Endothelial cell of umbilical vein (primary cell): ENCODE results near the gene CDX4. TPM values are rescaled to one million over a fixed set of nuclear protein-coding genes. Genes with fewer than 3 reads are reported as not detected.

ENCODE experiments used
- BruUV-seq: library from RNA; stranded (reverse); fragments of 400-500 nt; replicated peaks from 2 replicates; lab custom pipeline; 2021; lab: Mats Ljungman, UMichigan
- CTCF ChIA-PET: fragments of 300-600, 350-600 bp; sonication (Branson Sonifier 250); formaldehyde crosslinking; loops from one replicate; lab custom pipeline; 2021; ENCODE audit warnings: antibody characterized with exemption, inconsistent platforms; lab: Charles Lee
- POLR2A ChIA-PET: fragments of 300-600, 350-600 bp; sonication (Branson Sonifier 250); formaldehyde crosslinking; loops from one replicate; lab custom pipeline; 2021; ENCODE audit warnings: antibody characterized with exemption, inconsistent platforms; lab: Charles Lee
- DNase-seq: peaks from one replicate; pipeline ENCODE4 v3.0.0-alpha.2; 2011; ENCODE audit warnings: low read depth, low spot score
- FAIRE-seq: peaks from 2 replicates; lab custom pipeline; 2011; peaks lifted over from hg19 to GRCh38; lab: Jason Lieb, UNC
- H2AFZ ChIP-seq: 2 replicates; pipeline ENCODE4 v1.6.0; 2012; ENCODE audit warnings: low read depth, low read length, control low read depth, inconsistent platforms
- H3K27ac ChIP-seq: 2 replicates; pipeline ENCODE4 v1.5.1; 2011; ENCODE audit warnings: low read depth, mild to moderate bottlenecking, control low read depth, low read length, moderate library complexity; ENCODE audit not compliant: insufficient read depth
- H3K27me3 ChIP-seq, 2 experiments: 2 replicates each; pipeline versions ENCODE4 v1.6.0 to v1.6.1; 2011; ENCODE audit warnings: low read length in 2 of 2, mixed read lengths in 1 of 2; ENCODE audit not compliant: control insufficient read depth in 2 of 2, insufficient read depth in 2 of 2
- H3K36me3 ChIP-seq, 2 experiments: 2 replicates in 1 of 2; 3 replicates in 1 of 2; pipeline ENCODE4 v1.5.1; 2011; ENCODE audit warnings: low read length in 2 of 2, mild to moderate bottlenecking in 1 of 2, moderate library complexity in 1 of 2; ENCODE audit not compliant: control insufficient read depth in 2 of 2, insufficient read depth in 2 of 2; ENCODE audit errors: extremely low read depth in 1 of 2
- H3K4me1 ChIP-seq: 3 replicates; pipeline ENCODE4 v1.5.1; 2011; ENCODE audit warnings: mild to moderate bottlenecking, low read length; ENCODE audit not compliant: control insufficient read depth, insufficient read depth; ENCODE audit errors: extremely low read depth
- H3K4me2 ChIP-seq: 2 replicates; pipeline ENCODE4 v1.6.1; 2011; ENCODE audit warnings: low read length, control low read depth, mixed read lengths; ENCODE audit not compliant: insufficient read depth
- H3K4me3 ChIP-seq, 3 experiments: fragments of 200-600 bp in 1 of 3; sonication (generic), shearing (Covaris generic) in 1 of 3; replicated peaks in 1 of 3; 2 replicates each; pipeline ENCODE4 v1.5.1; 2011 to 2016; ENCODE audit warnings: control low read depth in 3 of 3, low read length in 3 of 3, mild to moderate bottlenecking in 2 of 3, inconsistent platforms in 1 of 3, low read depth in 1 of 3, moderate library complexity in 1 of 3; ENCODE audit not compliant: insufficient read depth in 1 of 3
- H3K79me2 ChIP-seq: 2 replicates; pipeline ENCODE4 v1.6.0; 2012; ENCODE audit warnings: low read length, inconsistent platforms; ENCODE audit not compliant: control insufficient read depth, insufficient read depth
- H3K9ac ChIP-seq: replicated peaks from 2 replicates; pipeline ENCODE3; 2011; ENCODE audit warnings: low read length, control low read depth; ENCODE audit not compliant: insufficient read depth; ENCODE audit errors: extremely low read depth
- H3K9me1 ChIP-seq: replicated peaks from 3 replicates; pipeline ENCODE4 v1.6.0; 2011; ENCODE audit warnings: mild to moderate bottlenecking, low read length; ENCODE audit not compliant: control insufficient read depth, insufficient read depth; ENCODE audit errors: extremely low read depth
- H3K9me3 ChIP-seq: replicated peaks from 2 replicates; pipeline ENCODE4 v1.5.1; 2012; ENCODE audit warnings: low read length, inconsistent platforms; ENCODE audit not compliant: control insufficient read depth, insufficient read depth
- H4K20me1 ChIP-seq: replicated peaks from 2 replicates; pipeline ENCODE3; 2011; ENCODE audit warnings: mild to moderate bottlenecking, low read length; ENCODE audit not compliant: control insufficient read depth, insufficient read depth; ENCODE audit errors: extremely low read depth
- EZH2 ChIP-seq: IDR thresholded peaks from 2 replicates; pipeline ENCODE4 v1.6.1; 2012; ENCODE audit warnings: borderline replicate concordance, low read depth, mild to moderate bottlenecking, moderate library complexity, low read length, inconsistent platforms; ENCODE audit not compliant: severe bottlenecking
- FOS ChIP-seq: IDR thresholded peaks from 2 replicates; pipeline ENCODE4 v1.6.1; 2011; ENCODE audit warnings: mild to moderate bottlenecking, low read length, moderate library complexity, borderline replicate concordance; ENCODE audit not compliant: insufficient read depth
- GATA2 ChIP-seq: IDR thresholded peaks from 2 replicates; pipeline ENCODE4 v1.7.0; 2011; ENCODE audit warnings: low read depth, mild to moderate bottlenecking, moderate library complexity, mixed read lengths, low read length; ENCODE audit not compliant: insufficient read length, insufficient read depth
- JUN ChIP-seq: IDR thresholded peaks from 2 replicates; pipeline ENCODE4 v1.6.1; 2011; ENCODE audit warnings: borderline replicate concordance, low read depth; ENCODE audit not compliant: insufficient read length, insufficient read depth
- MYC ChIP-seq: IDR thresholded peaks from one replicate; pipeline ENCODE4 v1.6.1; 2011; ENCODE audit warnings: mild to moderate bottlenecking, low read depth, low read length
- POLR2A ChIP-seq: IDR thresholded peaks from 2 replicates; pipeline ENCODE4 v1.6.1; 2012; ENCODE audit warnings: low read depth, mild to moderate bottlenecking, control low read depth, low read length
- POLR2AphosphoS5 ChIP-seq: IDR thresholded peaks from 2 replicates; pipeline ENCODE4 v1.6.1; 2012; ENCODE audit warnings: low read depth, mild to moderate bottlenecking, control low read depth, low read length, moderate library complexity; ENCODE audit not compliant: insufficient read depth
- dilution Hi-C: fragments of 300-500 bp; cut with MboI; formaldehyde crosslinking; loops from one replicate; pipeline ENCODE4 v1.15.0; 2019; ENCODE audit warnings: low sequenced_read_pairs; ENCODE audit not compliant: extremely low pct_ligation_motif_present
- intact Hi-C: fragments of 100-400 bp; cut with micrococcal nuclease; formaldehyde crosslinking; loops from one replicate; pipeline ENCODE4 v1.10.0; 2022
- polyA plus RNA-seq, 4 experiments: library from polyadenylated mRNA; depleted of rRNA in 3 of 4; stranded (reverse) in 3 of 4; unstranded in 1 of 4; fragments of >200 nt; gene quantifications; 2 replicates each; pipeline versions ENCODE4 v1.2.1 to v1.2.3, GENCODE V29; 2011 to 2012; ENCODE audit warnings: missing spikeins in 1 of 4
- total RNA-seq: library from RNA; stranded (reverse); gene quantifications from 2 replicates; pipeline ENCODE4 v1.2.3, GENCODE V29; 2021
- TF ChIP-seq, protein P1 (sequence below): IDR thresholded peaks from 2 replicates; pipeline ENCODE4 v1.6.1; 2011; ENCODE audit not compliant: insufficient read depth, insufficient read length
- TF ChIP-seq, protein P2 (sequence below), 2 donors: IDR thresholded peaks; 1 replicate in 1 of 2; 2 replicates in 1 of 2; pipeline ENCODE4 v1.5.1; 2011; ENCODE audit warnings: low read length in 2 of 2, mild to moderate bottlenecking in 2 of 2, moderate library complexity in 2 of 2, control low read depth in 1 of 2, inconsistent platforms in 1 of 2, low read depth in 1 of 2; ENCODE audit not compliant: insufficient read depth in 1 of 2; ENCODE audit errors: extremely low read depth in 1 of 2

The CDX4 gene
- total and polyA plus RNA-seq, 2 donors (not counting 3 experiments of a cell fraction or from before 2014, with no cell fraction given): not detected

DNA sequence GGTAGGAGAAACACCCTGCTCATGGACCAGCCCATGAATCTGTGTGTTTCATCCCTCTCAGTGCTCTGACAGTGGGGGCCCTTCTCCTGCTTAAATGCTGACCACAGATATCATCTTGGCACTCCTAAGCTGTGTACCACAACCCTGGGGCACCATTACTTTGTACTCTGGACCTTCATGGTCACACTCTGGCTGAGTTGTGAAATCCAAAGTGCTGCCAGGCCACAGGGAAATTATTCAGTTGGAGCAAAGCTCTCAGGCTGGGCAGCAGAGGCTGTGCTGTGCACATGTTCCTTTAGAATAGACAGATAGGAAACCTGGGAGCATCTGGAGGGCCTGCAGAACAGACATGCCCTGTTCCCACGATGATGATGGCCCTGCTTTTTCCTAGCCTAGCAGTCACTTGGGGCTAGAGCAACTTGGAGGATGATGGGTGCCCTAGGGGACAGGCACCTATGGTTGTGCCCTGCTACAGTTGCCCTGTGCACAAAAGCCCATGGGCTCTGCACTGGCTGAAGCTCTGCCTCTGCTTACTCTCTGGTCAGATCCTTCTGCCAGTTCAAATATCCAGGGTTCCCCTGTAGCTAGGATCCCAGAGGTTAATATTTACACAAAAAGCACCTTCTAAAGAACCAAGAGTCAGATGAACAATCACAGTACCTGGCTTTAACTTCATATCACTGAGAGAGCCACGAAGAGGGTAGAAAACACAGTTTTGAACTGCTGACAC is 48.5 kb upstream of the CDX4 start:
- H2AFZ ChIP-seq: no peak overlapping the region
- POLR2A ChIA-PET: no interaction called here
- DNase-seq: no peak
- CTCF ChIA-PET: no interaction called here
- no peaks in the 10 kb centered on the region for H4K20me1 ChIP-seq
- no peaks in the 10 kb centered on the region for H3K4me1 ChIP-seq
- no peaks in the 10 kb centered on the region for H3K27me3 ChIP-seq
- FAIRE-seq: no peak
- dilution Hi-C loops (no loop called here), intact Hi-C loops (no loop called here)
- no peak overlapping the region for H3K4me2 ChIP-seq
- H3K9me3 ChIP-seq: no peaks in the 10 kb centered on the region
- no peaks in the 10 kb centered on the region for H3K9me1 ChIP-seq
- H3K36me3 ChIP-seq: no peaks in the 10 kb centered on the region
- no peaks in the 10 kb centered on the region for H3K79me2 ChIP-seq
- no peak overlapping the region for H3K9ac ChIP-seq
- H3K27ac ChIP-seq: no peak overlapping the region
- no peak overlapping the region for H3K4me3 ChIP-seq
- no TSS peak for BruUV-seq
- TF ChIP-seq, protein P1, sequence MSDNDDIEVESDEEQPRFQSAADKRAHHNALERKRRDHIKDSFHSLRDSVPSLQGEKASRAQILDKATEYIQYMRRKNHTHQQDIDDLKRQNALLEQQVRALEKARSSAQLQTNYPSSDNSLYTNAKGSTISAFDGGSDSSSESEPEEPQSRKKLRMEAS: no peak
- TF ChIP-seq POLR2A: no peak
- TF ChIP-seq FOS: no peak
- no peak for TF ChIP-seq EZH2
- TF ChIP-seq, protein P2, sequence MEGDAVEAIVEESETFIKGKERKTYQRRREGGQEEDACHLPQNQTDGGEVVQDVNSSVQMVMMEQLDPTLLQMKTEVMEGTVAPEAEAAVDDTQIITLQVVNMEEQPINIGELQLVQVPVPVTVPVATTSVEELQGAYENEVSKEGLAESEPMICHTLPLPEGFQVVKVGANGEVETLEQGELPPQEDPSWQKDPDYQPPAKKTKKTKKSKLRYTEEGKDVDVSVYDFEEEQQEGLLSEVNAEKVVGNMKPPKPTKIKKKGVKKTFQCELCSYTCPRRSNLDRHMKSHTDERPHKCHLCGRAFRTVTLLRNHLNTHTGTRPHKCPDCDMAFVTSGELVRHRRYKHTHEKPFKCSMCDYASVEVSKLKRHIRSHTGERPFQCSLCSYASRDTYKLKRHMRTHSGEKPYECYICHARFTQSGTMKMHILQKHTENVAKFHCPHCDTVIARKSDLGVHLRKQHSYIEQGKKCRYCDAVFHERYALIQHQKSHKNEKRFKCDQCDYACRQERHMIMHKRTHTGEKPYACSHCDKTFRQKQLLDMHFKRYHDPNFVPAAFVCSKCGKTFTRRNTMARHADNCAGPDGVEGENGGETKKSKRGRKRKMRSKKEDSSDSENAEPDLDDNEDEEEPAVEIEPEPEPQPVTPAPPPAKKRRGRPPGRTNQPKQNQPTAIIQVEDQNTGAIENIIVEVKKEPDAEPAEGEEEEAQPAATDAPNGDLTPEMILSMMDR (IDR thresholded peaks at IDR 0.05; ENCODE audit: extremely low read depth in 1 of 2, insufficient read depth in 1 of 2, low read depth in 1 of 2, low read length in 2 of 2): no peak
- TF ChIP-seq JUN: no peak
- no peak for TF ChIP-seq GATA2
- no peak for TF ChIP-seq MYC
- TF ChIP-seq POLR2AphosphoS5: no peak
